Measurements from ENCODE around the gene MYADM.

DNA sequence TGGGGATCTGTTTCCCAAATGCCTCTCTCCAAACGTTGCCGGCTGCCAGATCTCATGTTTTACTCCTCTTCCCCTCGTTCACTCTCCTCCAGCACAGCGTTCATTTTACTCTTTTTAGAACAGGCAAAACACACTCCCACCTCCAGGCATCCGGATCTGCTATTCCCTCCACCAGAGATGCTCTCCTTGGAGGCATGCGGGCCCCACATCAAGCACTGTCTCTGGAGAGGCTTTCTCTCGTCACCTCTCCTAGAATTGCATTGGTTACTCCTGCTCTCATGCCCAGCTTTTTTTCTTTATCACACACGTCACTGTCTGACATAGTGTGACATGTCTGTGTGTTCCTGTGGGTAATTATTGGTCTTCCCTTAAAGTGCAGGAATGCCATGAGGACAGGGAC is 20.1 kb upstream of the MYADM start:
- TF ChIP-seq, protein P1, sequence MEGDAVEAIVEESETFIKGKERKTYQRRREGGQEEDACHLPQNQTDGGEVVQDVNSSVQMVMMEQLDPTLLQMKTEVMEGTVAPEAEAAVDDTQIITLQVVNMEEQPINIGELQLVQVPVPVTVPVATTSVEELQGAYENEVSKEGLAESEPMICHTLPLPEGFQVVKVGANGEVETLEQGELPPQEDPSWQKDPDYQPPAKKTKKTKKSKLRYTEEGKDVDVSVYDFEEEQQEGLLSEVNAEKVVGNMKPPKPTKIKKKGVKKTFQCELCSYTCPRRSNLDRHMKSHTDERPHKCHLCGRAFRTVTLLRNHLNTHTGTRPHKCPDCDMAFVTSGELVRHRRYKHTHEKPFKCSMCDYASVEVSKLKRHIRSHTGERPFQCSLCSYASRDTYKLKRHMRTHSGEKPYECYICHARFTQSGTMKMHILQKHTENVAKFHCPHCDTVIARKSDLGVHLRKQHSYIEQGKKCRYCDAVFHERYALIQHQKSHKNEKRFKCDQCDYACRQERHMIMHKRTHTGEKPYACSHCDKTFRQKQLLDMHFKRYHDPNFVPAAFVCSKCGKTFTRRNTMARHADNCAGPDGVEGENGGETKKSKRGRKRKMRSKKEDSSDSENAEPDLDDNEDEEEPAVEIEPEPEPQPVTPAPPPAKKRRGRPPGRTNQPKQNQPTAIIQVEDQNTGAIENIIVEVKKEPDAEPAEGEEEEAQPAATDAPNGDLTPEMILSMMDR (IDR thresholded peaks at IDR 0.05): no peak
- no peak for TF ChIP-seq NR3C1 (CRISPR knock-in tag; conservative IDR thresholded peaks at IDR 0.05; ENCODE audit: low read depth)
- TF ChIP-seq, protein P2, sequence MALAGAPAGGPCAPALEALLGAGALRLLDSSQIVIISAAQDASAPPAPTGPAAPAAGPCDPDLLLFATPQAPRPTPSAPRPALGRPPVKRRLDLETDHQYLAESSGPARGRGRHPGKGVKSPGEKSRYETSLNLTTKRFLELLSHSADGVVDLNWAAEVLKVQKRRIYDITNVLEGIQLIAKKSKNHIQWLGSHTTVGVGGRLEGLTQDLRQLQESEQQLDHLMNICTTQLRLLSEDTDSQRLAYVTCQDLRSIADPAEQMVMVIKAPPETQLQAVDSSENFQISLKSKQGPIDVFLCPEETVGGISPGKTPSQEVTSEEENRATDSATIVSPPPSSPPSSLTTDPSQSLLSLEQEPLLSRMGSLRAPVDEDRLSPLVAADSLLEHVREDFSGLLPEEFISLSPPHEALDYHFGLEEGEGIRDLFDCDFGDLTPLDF (CRISPR knock-in tag; IDR thresholded peaks at IDR 0.05): no peak
- TF ChIP-seq, protein P3, sequence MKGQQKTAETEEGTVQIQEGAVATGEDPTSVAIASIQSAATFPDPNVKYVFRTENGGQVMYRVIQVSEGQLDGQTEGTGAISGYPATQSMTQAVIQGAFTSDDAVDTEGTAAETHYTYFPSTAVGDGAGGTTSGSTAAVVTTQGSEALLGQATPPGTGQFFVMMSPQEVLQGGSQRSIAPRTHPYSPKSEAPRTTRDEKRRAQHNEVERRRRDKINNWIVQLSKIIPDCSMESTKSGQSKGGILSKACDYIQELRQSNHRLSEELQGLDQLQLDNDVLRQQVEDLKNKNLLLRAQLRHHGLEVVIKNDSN (CRISPR knock-in tag; IDR thresholded peaks at IDR 0.05): no peak
- TF ChIP-seq, protein P4, sequence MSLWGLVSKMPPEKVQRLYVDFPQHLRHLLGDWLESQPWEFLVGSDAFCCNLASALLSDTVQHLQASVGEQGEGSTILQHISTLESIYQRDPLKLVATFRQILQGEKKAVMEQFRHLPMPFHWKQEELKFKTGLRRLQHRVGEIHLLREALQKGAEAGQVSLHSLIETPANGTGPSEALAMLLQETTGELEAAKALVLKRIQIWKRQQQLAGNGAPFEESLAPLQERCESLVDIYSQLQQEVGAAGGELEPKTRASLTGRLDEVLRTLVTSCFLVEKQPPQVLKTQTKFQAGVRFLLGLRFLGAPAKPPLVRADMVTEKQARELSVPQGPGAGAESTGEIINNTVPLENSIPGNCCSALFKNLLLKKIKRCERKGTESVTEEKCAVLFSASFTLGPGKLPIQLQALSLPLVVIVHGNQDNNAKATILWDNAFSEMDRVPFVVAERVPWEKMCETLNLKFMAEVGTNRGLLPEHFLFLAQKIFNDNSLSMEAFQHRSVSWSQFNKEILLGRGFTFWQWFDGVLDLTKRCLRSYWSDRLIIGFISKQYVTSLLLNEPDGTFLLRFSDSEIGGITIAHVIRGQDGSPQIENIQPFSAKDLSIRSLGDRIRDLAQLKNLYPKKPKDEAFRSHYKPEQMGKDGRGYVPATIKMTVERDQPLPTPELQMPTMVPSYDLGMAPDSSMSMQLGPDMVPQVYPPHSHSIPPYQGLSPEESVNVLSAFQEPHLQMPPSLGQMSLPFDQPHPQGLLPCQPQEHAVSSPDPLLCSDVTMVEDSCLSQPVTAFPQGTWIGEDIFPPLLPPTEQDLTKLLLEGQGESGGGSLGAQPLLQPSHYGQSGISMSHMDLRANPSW (CRISPR knock-in tag; conservative IDR thresholded peaks at IDR 0.05; ENCODE audit: low read depth): no peak
- no peak for TF ChIP-seq ZNF138 (CRISPR knock-in tag; conservative IDR thresholded peaks at IDR 0.05)
- TF ChIP-seq, protein P5, sequence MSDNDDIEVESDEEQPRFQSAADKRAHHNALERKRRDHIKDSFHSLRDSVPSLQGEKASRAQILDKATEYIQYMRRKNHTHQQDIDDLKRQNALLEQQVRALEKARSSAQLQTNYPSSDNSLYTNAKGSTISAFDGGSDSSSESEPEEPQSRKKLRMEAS (CRISPR knock-in tag; IDR thresholded peaks at IDR 0.05): no peak
- no peak for TF ChIP-seq FOXK1 (CRISPR knock-in tag; IDR thresholded peaks at IDR 0.05)
- TF ChIP-seq, protein P6, sequence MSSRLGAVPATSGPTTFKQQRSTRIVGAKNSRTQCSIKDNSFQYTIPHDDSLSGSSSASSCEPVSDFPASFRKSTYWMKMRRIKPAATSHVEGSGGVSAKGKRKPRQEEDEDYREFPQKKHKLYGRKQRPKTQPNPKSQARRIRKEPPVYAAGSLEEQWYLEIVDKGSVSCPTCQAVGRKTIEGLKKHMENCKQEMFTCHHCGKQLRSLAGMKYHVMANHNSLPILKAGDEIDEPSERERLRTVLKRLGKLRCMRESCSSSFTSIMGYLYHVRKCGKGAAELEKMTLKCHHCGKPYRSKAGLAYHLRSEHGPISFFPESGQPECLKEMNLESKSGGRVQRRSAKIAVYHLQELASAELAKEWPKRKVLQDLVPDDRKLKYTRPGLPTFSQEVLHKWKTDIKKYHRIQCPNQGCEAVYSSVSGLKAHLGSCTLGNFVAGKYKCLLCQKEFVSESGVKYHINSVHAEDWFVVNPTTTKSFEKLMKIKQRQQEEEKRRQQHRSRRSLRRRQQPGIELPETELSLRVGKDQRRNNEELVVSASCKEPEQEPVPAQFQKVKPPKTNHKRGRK (CRISPR knock-in tag; IDR thresholded peaks at IDR 0.05; ENCODE audit: borderline replicate concordance): no peak
- TF ChIP-seq JAZF1 (CRISPR knock-in tag; IDR thresholded peaks at IDR 0.05): no peak
- TF ChIP-seq CREM (CRISPR knock-in tag; IDR thresholded peaks at IDR 0.05): no peak

Data from WTC11 (cell line).